Measurements from ENCODE around the gene MRPL50.

Gene MRPL50

DNA sequence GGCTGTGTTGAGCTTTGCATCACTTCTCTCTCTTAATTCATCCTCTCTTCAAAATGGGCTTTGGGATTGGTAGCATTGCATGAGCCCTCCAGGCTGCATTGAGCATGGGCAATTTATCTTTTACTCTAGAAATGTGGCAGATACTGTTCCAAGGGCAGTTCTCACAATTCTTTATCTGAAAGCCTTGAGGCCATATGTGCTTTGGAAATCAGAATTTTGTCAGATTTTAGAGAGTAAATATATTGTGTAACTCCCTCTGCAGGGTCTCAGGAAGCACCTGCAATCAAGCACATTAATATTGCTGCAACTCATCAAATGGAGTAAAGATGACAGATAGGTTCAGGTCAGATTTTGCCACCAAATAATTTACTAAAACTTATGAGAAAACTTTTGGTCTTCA, 19.6 kb upstream of the MRPL50 start:
- TF ChIP-seq CTCF (IDR thresholded peaks at IDR 0.05; ENCODE audit: borderline replicate concordance, extremely low read depth, low read length, poor library complexity, severe bottlenecking): no peak
- Histone ChIP-seq H3K4me2 (ENCODE audit: insufficient read depth, low read length) (no peak overlapping the region), H3K4me1 (ENCODE audit: insufficient read depth, low read length) (no peaks in the 10 kb centered on the region), H3K27me3 (ENCODE audit: insufficient read depth, low read length, poor library complexity) (no peaks in the 10 kb centered on the region), H3K36me3 (ENCODE audit: insufficient read depth, low read length) (no peaks in the 10 kb centered on the region), H3K4me3 (ENCODE audit: low read depth in 1 of 2, low read length in 2 of 2) (no peak overlapping the region), H3K27ac (ENCODE audit: low read length) (no peak overlapping the region), H2AFZ (ENCODE audit: low read depth, low read length) (no peak overlapping the region), H3K9ac (ENCODE audit: low read depth, low read length) (no peak overlapping the region), H3K79me2 (ENCODE audit: insufficient read depth, low read length) (no peaks in the 10 kb centered on the region), H4K20me1 (ENCODE audit: insufficient read depth, low read length) (no peaks in the 10 kb centered on the region), H3K9me3 (ENCODE audit: insufficient read depth, low read length, severe bottlenecking) (peaks cover 3% of the 10 kb centered on the region)
- ATAC-seq (ENCODE audit: insufficient read depth, low read depth) (no peak), DNase-seq (no peak)

DNA sequence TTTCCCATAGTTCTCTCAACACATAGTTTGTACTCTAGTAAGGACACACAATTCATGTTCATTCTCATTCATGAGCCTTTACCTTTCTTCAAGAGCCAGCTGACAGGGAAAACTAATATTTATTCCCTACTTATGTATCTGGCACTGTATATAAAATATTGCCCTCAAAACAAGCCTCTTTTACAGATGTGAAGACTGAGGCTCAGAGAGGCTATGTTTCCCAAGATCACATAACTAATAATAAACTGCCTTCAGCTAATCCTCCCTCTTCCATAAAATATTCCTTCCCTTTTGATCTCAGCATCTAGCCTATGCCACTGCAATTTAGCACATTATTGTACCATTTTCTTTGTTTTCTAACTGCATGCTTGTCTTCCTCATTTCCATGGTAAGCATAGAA, 19.0 kb upstream of the MRPL50 start:
- no peak overlapping the region for H3K27ac ChIP-seq (ENCODE audit: low read length)
- H3K4me1 ChIP-seq (ENCODE audit: insufficient read depth, low read length): no peaks in the 10 kb centered on the region
- H4K20me1 ChIP-seq (ENCODE audit: insufficient read depth, low read length): no peaks in the 10 kb centered on the region
- DNase-seq (no peak), ATAC-seq (ENCODE audit: insufficient read depth, low read depth) (no peak)
- H3K9me3 ChIP-seq (ENCODE audit: insufficient read depth, low read length, severe bottlenecking): peaks cover 7% of the 10 kb centered on the region
- H3K4me3 ChIP-seq (ENCODE audit: low read depth in 1 of 2, low read length in 2 of 2): no peak overlapping the region
- no peak for TF ChIP-seq CTCF (IDR thresholded peaks at IDR 0.05; ENCODE audit: borderline replicate concordance, extremely low read depth, low read length, poor library complexity, severe bottlenecking)
- no peak for TF ChIP-seq EZH2 (IDR thresholded peaks at IDR 0.05; ENCODE audit: borderline replicate concordance, low read depth, low read length, severe bottlenecking)
- H3K4me2 ChIP-seq (ENCODE audit: insufficient read depth, low read length): no peak overlapping the region
- H3K36me3 ChIP-seq (ENCODE audit: insufficient read depth, low read length): no peaks in the 10 kb centered on the region
- no peak overlapping the region for H3K9ac ChIP-seq (ENCODE audit: low read depth, low read length)
- no peaks in the 10 kb centered on the region for H3K79me2 ChIP-seq (ENCODE audit: insufficient read depth, low read length)
- no peak overlapping the region for H2AFZ ChIP-seq (ENCODE audit: low read depth, low read length)
- H3K27me3 ChIP-seq (ENCODE audit: insufficient read depth, low read length, poor library complexity): no peaks in the 10 kb centered on the region

GRCh38 chr9:101415578-101415977, 17.2 kb upstream of the MRPL50 start:
- no peak overlapping the region for H3K4me3 ChIP-seq (ENCODE audit: low read depth in 1 of 2, low read length in 2 of 2)
- TF ChIP-seq CTCF (IDR thresholded peaks at IDR 0.05; ENCODE audit: borderline replicate concordance, extremely low read depth, low read length, poor library complexity, severe bottlenecking) (no peak), EZH2 (IDR thresholded peaks at IDR 0.05; ENCODE audit: borderline replicate concordance, low read depth, low read length, severe bottlenecking) (no peak)
- no peak overlapping the region for H3K9ac ChIP-seq (ENCODE audit: low read depth, low read length)
- H3K36me3 ChIP-seq (ENCODE audit: insufficient read depth, low read length): no peaks in the 10 kb centered on the region
- ATAC-seq (ENCODE audit: insufficient read depth, low read depth) (no peak), DNase-seq (no peak)
- H3K27ac ChIP-seq (ENCODE audit: low read length): no peak overlapping the region
- H2AFZ ChIP-seq (ENCODE audit: low read depth, low read length): no peak overlapping the region
- H3K4me2 ChIP-seq (ENCODE audit: insufficient read depth, low read length): no peak overlapping the region
- H3K79me2 ChIP-seq (ENCODE audit: insufficient read depth, low read length): no peaks in the 10 kb centered on the region
- H3K4me1 ChIP-seq (ENCODE audit: insufficient read depth, low read length): no peaks in the 10 kb centered on the region
- peaks cover 10% of the 10 kb centered on the region for H3K9me3 ChIP-seq (ENCODE audit: insufficient read depth, low read length, severe bottlenecking)
- H4K20me1 ChIP-seq (ENCODE audit: insufficient read depth, low read length): no peaks in the 10 kb centered on the region
- no peaks in the 10 kb centered on the region for H3K27me3 ChIP-seq (ENCODE audit: insufficient read depth, low read length, poor library complexity)

GRCh38 chr9:101414839-101415238, 16.4 kb upstream of the MRPL50 start:
- ATAC-seq (ENCODE audit: insufficient read depth, low read depth): no peak
- Histone ChIP-seq H3K27me3 (ENCODE audit: insufficient read depth, low read length, poor library complexity) (no peaks in the 10 kb centered on the region), H3K27ac (ENCODE audit: low read length) (no peak overlapping the region), H4K20me1 (ENCODE audit: insufficient read depth, low read length) (no peaks in the 10 kb centered on the region), H3K4me2 (ENCODE audit: insufficient read depth, low read length) (no peak overlapping the region), H3K9me3 (ENCODE audit: insufficient read depth, low read length, severe bottlenecking) (peaks cover 16% of the 10 kb centered on the region), H3K4me1 (ENCODE audit: insufficient read depth, low read length) (no peaks in the 10 kb centered on the region), H3K4me3 (ENCODE audit: low read depth in 1 of 2, low read length in 2 of 2) (no peak overlapping the region), H2AFZ (ENCODE audit: low read depth, low read length) (no peak overlapping the region), H3K36me3 (ENCODE audit: insufficient read depth, low read length) (no peaks in the 10 kb centered on the region), H3K9ac (ENCODE audit: low read depth, low read length) (no peak overlapping the region), H3K79me2 (ENCODE audit: insufficient read depth, low read length) (no peaks in the 10 kb centered on the region)
- TF ChIP-seq CTCF (IDR thresholded peaks at IDR 0.05; ENCODE audit: borderline replicate concordance, extremely low read depth, low read length, poor library complexity, severe bottlenecking) (no peak), EZH2 (IDR thresholded peaks at IDR 0.05; ENCODE audit: borderline replicate concordance, low read depth, low read length, severe bottlenecking) (no peak)
- DNase-seq: no peak

Measured in DND-41 (cell line).